SU-DHL-6 (cell line): Measurements from ENCODE around the gene KRT12.

ENCODE experiments used
- H2AFZ ChIP-seq: fragments of 200-600 bp; sonication (generic); 2 replicates; pipeline ENCODE4 v1.6.1; 2014; ENCODE audit warnings: low read depth, mild to moderate bottlenecking, moderate library complexity, mixed read lengths, antibody characterized with exemption, low read length; ENCODE audit not compliant: severe bottlenecking
- H3F3A ChIP-seq: fragments of 200-600 bp; shearing (Covaris generic); 2 replicates; pipeline ENCODE4 v1.6.0; 2016; ENCODE audit warnings: antibody characterized with exemption, mild to moderate bottlenecking; ENCODE audit not compliant: insufficient read depth
- H3K27ac ChIP-seq: fragments of 200-600 bp; sonication (generic); 2 replicates; pipeline ENCODE4 v1.5.1; 2016; ENCODE audit warnings: low read depth, mild to moderate bottlenecking, low read length, moderate library complexity, mixed read lengths
- H3K27me3 ChIP-seq: fragments of 200-600 bp; sonication (generic), shearing (Covaris generic); 2 replicates; pipeline ENCODE4 v1.6.0; 2014; ENCODE audit warnings: mild to moderate bottlenecking, low read length
- H3K36me3 ChIP-seq: fragments of 200-600 bp; sonication (generic); 2 replicates; pipeline ENCODE4 v1.6.1; 2014; ENCODE audit warnings: mild to moderate bottlenecking, low read length, mixed read lengths
- H3K4me2 ChIP-seq: fragments of 300-600, 200-600 bp; shearing (Covaris generic), sonication (generic); 2 replicates; pipeline ENCODE4 v1.6.0; 2014; ENCODE audit warnings: low read length, low read depth, mild to moderate bottlenecking; ENCODE audit not compliant: poor library complexity, severe bottlenecking
- H3K4me3 ChIP-seq: fragments of 200-600 bp; sonication (generic); 2 replicates; pipeline ENCODE4 v1.5.1; 2014; ENCODE audit warnings: antibody characterized with exemption, low read length, mild to moderate bottlenecking, mixed read lengths; ENCODE audit not compliant: insufficient read depth, poor library complexity, severe bottlenecking
- H3K79me2 ChIP-seq: fragments of 200-600 bp; sonication (generic); 2 replicates; pipeline ENCODE4 v1.6.1; 2014; ENCODE audit warnings: mild to moderate bottlenecking, low read length, moderate library complexity; ENCODE audit not compliant: insufficient read depth
- H3K9ac ChIP-seq: fragments of 200-600 bp; sonication (generic); 2 replicates; pipeline ENCODE4 v1.7.0; 2014; ENCODE audit warnings: mild to moderate bottlenecking, low read length
- H3K9me2 ChIP-seq: fragments of 200-600 bp; sonication (generic); replicated peaks from 2 replicates; pipeline ENCODE4 v1.6.1; 2014; ENCODE audit warnings: low read length; ENCODE audit not compliant: insufficient read depth
- H3K9me3 ChIP-seq: fragments of 200-600 bp; sonication (generic); 2 replicates; pipeline ENCODE4 v1.6.1; 2014; ENCODE audit warnings: low read length, mixed read lengths; ENCODE audit not compliant: insufficient read depth
- H4K20me1 ChIP-seq: fragments of 200-600 bp; sonication (generic); 2 replicates; pipeline ENCODE4 v1.6.1; 2014; ENCODE audit warnings: low read depth, mild to moderate bottlenecking, antibody characterized with exemption, low read length, moderate library complexity, mixed read lengths
- EZH2phosphoT487 ChIP-seq: fragments of 200-600 bp; sonication (generic), shearing (Covaris generic); conservative IDR thresholded peaks from 2 replicates; pipeline ENCODE4 v1.6.1; 2018; ENCODE audit warnings: mild to moderate bottlenecking, antibody characterized with exemption, low read length, moderate library complexity, mixed read lengths
- TF ChIP-seq, protein P1 (sequence below): fragments of 200-600 bp; sonication (generic); IDR thresholded peaks from one replicate; pipeline ENCODE4 v1.5.1; 2017; ENCODE audit warnings: antibody characterized with exemption, mild to moderate bottlenecking, low read length, moderate library complexity; ENCODE audit not compliant: insufficient read depth, poor library complexity, severe bottlenecking

Gene KRT12

DNA sequence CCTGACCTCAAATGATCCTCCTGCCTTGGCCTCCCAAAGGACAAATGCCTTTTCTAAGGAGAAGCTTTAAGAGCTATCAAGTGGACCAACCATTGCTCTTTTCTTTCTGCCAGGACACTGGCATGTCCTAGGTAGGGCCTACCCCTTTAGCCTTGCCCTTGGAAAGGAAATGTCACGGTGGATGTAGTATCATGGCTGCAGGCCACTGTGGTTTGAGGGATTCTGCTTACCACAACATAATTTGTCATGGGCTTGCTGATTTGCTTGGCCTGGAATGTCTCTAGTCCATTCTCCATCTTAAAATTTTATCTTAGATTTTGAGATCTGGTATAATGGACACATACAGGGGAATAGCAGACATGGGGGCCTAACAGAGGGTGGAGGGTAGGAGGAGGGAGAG, 12.0 kb upstream of the KRT12 start:
- H3K9ac ChIP-seq: no peak overlapping the region
- no peak overlapping the region for H2AFZ ChIP-seq
- H4K20me1 ChIP-seq: no peaks in the 10 kb centered on the region

DNA sequence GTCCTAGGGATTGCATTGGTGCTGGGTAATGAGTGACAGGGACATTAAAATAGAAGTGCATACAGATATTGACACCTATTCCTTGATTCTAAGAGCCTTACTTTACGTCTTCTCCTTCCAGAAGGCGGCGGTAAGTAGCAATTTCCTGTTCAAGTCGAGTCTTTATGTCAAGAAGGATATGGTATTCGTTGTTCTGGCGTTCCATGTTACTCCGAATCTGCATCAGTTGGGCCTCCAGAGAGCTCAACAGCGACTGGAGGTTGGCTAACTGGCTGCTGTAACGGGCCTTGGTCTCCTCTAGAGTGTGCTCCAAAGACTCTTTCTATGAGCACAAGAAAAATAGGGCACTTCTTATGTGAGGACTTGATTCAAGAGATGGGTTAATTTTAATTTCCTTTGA, 11.0 kb upstream of the KRT12 start:
- H3K36me3 ChIP-seq: no peaks in the 10 kb centered on the region
- H3K9me2 ChIP-seq: no peaks in the 10 kb centered on the region
- no peak overlapping the region for H3K4me3 ChIP-seq
- TF ChIP-seq, protein P1, sequence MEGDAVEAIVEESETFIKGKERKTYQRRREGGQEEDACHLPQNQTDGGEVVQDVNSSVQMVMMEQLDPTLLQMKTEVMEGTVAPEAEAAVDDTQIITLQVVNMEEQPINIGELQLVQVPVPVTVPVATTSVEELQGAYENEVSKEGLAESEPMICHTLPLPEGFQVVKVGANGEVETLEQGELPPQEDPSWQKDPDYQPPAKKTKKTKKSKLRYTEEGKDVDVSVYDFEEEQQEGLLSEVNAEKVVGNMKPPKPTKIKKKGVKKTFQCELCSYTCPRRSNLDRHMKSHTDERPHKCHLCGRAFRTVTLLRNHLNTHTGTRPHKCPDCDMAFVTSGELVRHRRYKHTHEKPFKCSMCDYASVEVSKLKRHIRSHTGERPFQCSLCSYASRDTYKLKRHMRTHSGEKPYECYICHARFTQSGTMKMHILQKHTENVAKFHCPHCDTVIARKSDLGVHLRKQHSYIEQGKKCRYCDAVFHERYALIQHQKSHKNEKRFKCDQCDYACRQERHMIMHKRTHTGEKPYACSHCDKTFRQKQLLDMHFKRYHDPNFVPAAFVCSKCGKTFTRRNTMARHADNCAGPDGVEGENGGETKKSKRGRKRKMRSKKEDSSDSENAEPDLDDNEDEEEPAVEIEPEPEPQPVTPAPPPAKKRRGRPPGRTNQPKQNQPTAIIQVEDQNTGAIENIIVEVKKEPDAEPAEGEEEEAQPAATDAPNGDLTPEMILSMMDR: no peak
- no peak for TF ChIP-seq EZH2phosphoT487
- no peaks in the 10 kb centered on the region for H4K20me1 ChIP-seq
- no peaks in the 10 kb centered on the region for H3K9me3 ChIP-seq
- H3K9ac ChIP-seq: no peak overlapping the region
- H2AFZ ChIP-seq: no peak overlapping the region
- no peaks in the 10 kb centered on the region for H3K79me2 ChIP-seq
- H3K27ac ChIP-seq: no peak overlapping the region
- no peaks in the 10 kb centered on the region for H3K27me3 ChIP-seq
- H3F3A ChIP-seq: no peaks in the 10 kb centered on the region
- no peak overlapping the region for H3K4me2 ChIP-seq

More for the DNA sequence above, 12.0 kb upstream of the KRT12 start:
- H3F3A ChIP-seq: no peaks in the 10 kb centered on the region
- H3K4me2 ChIP-seq: no peak overlapping the region
- H3K4me3 ChIP-seq: no peak overlapping the region
- H3K27ac ChIP-seq: no peak overlapping the region
- no peaks in the 10 kb centered on the region for H3K9me3 ChIP-seq
- TF ChIP-seq, protein P1: no peak
- H3K79me2 ChIP-seq: no peaks in the 10 kb centered on the region
- H3K9me2 ChIP-seq: no peaks in the 10 kb centered on the region
- H3K36me3 ChIP-seq: no peaks in the 10 kb centered on the region
- H3K27me3 ChIP-seq: no peaks in the 10 kb centered on the region

DNA sequence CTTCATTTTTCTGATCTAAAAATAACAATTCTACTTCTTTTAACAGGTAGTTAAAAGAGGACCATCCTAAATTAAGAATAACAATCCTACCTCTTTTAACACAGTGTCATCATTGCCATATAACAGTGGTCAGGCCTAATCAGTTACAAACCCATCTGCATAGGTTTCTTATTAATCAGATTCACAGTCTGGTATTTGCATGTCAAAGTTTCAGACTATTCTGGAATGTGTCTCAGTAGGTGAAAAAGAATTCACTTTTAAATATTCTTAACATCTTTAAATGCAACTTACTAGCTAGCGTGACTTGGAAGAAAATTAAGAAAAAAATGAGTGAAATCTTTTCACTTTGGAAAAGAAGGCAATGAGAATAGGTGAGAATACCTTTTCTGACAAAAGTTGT, 6.8 kb upstream of the KRT12 start:
- H3K27me3 ChIP-seq: no peaks in the 10 kb centered on the region
- no peaks in the 10 kb centered on the region for H4K20me1 ChIP-seq
- no peak overlapping the region for H3K4me3 ChIP-seq
- H3F3A ChIP-seq: no peaks in the 10 kb centered on the region
- no peaks in the 10 kb centered on the region for H3K36me3 ChIP-seq
- H3K9me2 ChIP-seq: no peaks in the 10 kb centered on the region
- no peaks in the 10 kb centered on the region for H3K9me3 ChIP-seq
- no peak overlapping the region for H3K27ac ChIP-seq
- no peak for TF ChIP-seq EZH2phosphoT487
- TF ChIP-seq, protein P1: no peak
- H3K79me2 ChIP-seq: no peaks in the 10 kb centered on the region
- H2AFZ ChIP-seq: no peak overlapping the region
- no peak overlapping the region for H3K9ac ChIP-seq
- H3K4me2 ChIP-seq: no peak overlapping the region

DNA sequence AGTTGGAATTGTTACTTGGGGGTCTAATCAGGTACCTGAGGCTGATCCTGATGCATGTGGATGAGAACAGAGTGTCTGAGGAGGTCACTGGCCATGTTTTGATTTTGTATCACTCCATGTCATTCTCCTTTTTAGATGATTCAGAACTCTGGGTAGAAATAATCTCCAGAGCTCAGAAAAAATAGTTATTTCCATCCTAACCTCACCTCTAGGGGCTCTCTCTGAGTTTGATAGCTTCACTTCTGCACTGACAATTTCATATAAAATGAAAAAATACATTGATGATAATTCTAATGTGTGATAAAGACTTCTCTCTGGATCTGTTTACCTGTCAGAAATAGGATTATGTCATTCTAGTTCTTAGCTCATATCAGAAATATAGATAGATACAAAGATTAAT, 6.2 kb upstream of the KRT12 start:
- H3K4me2 ChIP-seq: no peak overlapping the region
- no peaks in the 10 kb centered on the region for H3K9me3 ChIP-seq
- no peaks in the 10 kb centered on the region for H3F3A ChIP-seq
- H3K4me3 ChIP-seq: no peak overlapping the region
- H3K27me3 ChIP-seq: no peaks in the 10 kb centered on the region
- H3K79me2 ChIP-seq: no peaks in the 10 kb centered on the region
- no peak overlapping the region for H2AFZ ChIP-seq
- H3K27ac ChIP-seq: no peak overlapping the region
- TF ChIP-seq, protein P1: no peak
- no peak for TF ChIP-seq EZH2phosphoT487
- no peaks in the 10 kb centered on the region for H3K36me3 ChIP-seq
- no peak overlapping the region for H3K9ac ChIP-seq
- H3K9me2 ChIP-seq: no peaks in the 10 kb centered on the region
- no peaks in the 10 kb centered on the region for H4K20me1 ChIP-seq
